Measurements from ENCODE around the gene EXOSC7. TPM values are rescaled to one million over a fixed set of nuclear protein-coding genes. Genes with fewer than 3 reads are reported as not detected.

EXOSC7 gene
- total and polyA plus RNA-seq, 2 experiments from 2014 or later = 31.1 to 53.5 TPM

DNA sequence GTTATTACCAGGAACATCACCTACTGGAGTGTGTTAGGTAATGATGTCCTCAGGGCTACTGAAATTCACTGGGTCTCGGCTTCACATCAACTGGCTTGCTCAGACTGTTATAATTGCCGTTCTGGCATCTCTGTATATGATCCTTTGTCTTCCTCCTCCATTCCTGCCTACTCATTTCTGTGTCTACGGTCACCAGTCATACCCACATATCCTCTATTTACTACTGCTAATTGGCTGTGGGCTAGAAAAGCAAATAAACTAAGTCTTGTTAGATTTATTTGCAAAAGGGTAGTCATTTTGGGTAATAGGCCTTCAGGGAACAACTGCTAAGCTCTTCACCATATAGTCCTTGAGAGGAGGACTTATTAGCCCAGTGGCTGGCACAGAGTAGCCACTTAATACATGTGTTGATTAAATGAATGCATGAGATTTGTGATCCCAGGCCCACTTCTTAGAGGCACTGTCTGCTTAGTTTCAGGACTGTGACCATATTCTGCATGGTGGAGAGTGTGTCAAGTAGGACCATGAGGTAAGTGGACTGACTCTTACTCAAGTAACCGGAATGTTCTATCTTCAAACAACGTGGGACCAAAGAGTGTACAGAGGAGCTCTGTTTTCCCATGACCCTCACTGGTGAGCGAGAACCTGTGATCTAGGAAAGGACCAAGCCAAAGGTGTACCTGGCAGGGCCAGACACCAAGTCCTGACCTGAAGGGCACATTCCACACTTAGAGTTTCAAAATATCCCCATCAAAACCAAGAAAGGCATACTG lies 13.2 kb upstream of the EXOSC7 start:
- H3K27ac ChIP-seq = no peak overlapping the region
- H4K20me1 ChIP-seq (ENCODE audit: insufficient read depth) = peaks cover 7% of the 10 kb centered on the region; the same call in 1 of the 2 replicates
- H3K36me3 ChIP-seq (ENCODE audit: low read depth) = no peaks in the 10 kb centered on the region
- H3K9me3 ChIP-seq (ENCODE audit: low read depth) = no peaks in the 10 kb centered on the region
- H3F3A ChIP-seq (ENCODE audit: insufficient read depth) = no peaks in the 10 kb centered on the region
- H3K4me3 ChIP-seq = no peak overlapping the region
- no peaks in the 10 kb centered on the region for H3K27me3 ChIP-seq (replicated peaks; ENCODE audit: insufficient read depth)
- in situ Hi-C loops (cut with MboI) = no loop called here
- TF ChIP-seq EZH2 (IDR thresholded peaks at IDR 0.05; ENCODE audit: insufficient read depth, poor library complexity, severe bottlenecking) = no peak
- no peaks in the 10 kb centered on the region for H3K9me2 ChIP-seq (ENCODE audit: insufficient read depth)
- no peak overlapping the region for H3K4me2 ChIP-seq (ENCODE audit: unreplicated experiment)
- no peak overlapping the region for H3K9ac ChIP-seq
- WGBS, 2 experiments (ENCODE audit: low coverage in 1 of 2, low lambda C conversion rate in 2 of 2, missing lambda C conversion rate in 2 of 2) = 76 to 83% methylated on average over 6 of the region's 6 CpGs
- peak; percentile 27 for DNase-seq
- H3K4me1 ChIP-seq (ENCODE audit: insufficient read depth) = no peaks in the 10 kb centered on the region
- H2AFZ ChIP-seq = no peak overlapping the region
- H3K79me2 ChIP-seq (ENCODE audit: insufficient read depth) = peaks cover 88% of the 10 kb centered on the region

DNA sequence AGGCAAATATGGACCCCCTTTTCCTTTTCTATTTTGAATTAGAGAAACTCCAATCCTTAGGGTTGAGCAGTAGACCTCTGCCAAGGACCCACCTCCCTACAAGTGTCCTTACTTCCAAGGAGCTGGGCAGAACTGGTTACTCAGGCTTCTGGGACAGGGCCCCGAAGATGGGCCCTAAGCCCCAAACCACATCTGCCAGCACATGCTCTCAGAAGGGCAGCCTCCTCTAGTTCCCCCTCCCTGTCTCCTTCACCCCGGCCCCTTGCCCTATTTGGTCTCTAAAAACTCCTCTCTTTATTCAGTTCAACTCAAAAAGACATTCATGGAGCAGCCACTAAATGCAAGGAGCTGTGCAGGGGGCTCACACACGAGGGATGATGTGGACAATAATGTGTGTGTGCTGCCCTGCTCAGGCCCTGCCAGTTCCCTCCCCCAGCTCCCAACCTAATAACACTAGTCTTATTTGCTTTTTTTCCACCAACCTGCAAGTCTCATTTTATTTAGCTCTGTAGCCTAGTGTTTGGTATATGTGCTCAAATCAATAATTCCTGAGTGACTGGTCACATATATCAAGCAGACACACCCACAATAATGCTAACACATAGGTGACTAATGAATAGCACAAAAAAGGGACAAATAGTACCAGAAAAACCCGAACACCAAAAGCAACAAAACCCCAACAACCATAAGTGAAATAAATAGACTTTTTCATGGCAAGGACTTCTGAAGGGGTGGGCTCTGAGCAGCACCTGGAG lies 12.3 kb upstream of the EXOSC7 start:
- no peak overlapping the region for H3K4me3 ChIP-seq
- no peaks in the 10 kb centered on the region for H3K4me1 ChIP-seq (ENCODE audit: insufficient read depth)
- peaks cover 97% of the 10 kb centered on the region for H3K79me2 ChIP-seq (ENCODE audit: insufficient read depth)
- H3K9ac ChIP-seq = no peak overlapping the region
- H3K9me2 ChIP-seq (ENCODE audit: insufficient read depth) = no peaks in the 10 kb centered on the region
- peaks cover 7% of the 10 kb centered on the region; the same call in 1 of the 2 replicates for H4K20me1 ChIP-seq (ENCODE audit: insufficient read depth)
- WGBS, 2 experiments (ENCODE audit: low coverage in 1 of 2, low lambda C conversion rate in 2 of 2, missing lambda C conversion rate in 2 of 2) = 74 to 77% methylated on average over 4 of the region's 4 CpGs
- DNase-seq = no peak
- in situ Hi-C loops (cut with MboI) = no loop called here
- TF ChIP-seq EZH2 (IDR thresholded peaks at IDR 0.05; ENCODE audit: insufficient read depth, poor library complexity, severe bottlenecking) (no peak), EZH2phosphoT487 (IDR thresholded peaks at IDR 0.05; ENCODE audit: insufficient read depth, low read depth) (no peak)
- H3K4me2 ChIP-seq (ENCODE audit: unreplicated experiment) = no peak overlapping the region
- H3K9me3 ChIP-seq (ENCODE audit: low read depth) = no peaks in the 10 kb centered on the region
- H3K27me3 ChIP-seq (replicated peaks; ENCODE audit: insufficient read depth) = no peaks in the 10 kb centered on the region
- H3F3A ChIP-seq (ENCODE audit: insufficient read depth) = no peaks in the 10 kb centered on the region
- H3K36me3 ChIP-seq (ENCODE audit: low read depth) = no peaks in the 10 kb centered on the region
- H3K27ac ChIP-seq = no peak overlapping the region
- no peak overlapping the region for H2AFZ ChIP-seq

DNA sequence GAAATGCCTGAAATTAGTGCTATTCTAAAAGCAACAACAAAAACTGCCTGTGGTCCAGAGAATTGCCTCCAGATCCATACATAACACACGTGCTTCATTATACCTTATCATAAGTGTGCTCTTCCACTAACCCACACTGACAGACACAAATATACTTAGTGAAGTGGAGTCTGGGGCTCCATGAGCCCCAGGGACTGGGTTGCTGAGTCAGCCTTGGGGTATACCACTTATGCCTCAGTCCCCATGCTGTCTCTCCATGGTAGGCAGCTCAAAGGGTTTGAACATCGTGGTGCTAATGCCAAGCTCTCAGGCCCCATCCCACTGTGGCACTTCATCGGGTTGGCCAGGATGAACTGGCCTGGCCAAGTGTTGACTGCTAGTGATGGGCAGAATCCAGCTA lies 10.9 kb upstream of the EXOSC7 start:
- H2AFZ ChIP-seq = no peak overlapping the region
- H3K9ac ChIP-seq = no peak overlapping the region
- no peak overlapping the region for H3K4me3 ChIP-seq
- H3K9me2 ChIP-seq (ENCODE audit: insufficient read depth) = no peaks in the 10 kb centered on the region
- WGBS, 2 experiments (ENCODE audit: low coverage in 1 of 2, low lambda C conversion rate in 2 of 2, missing lambda C conversion rate in 2 of 2) = 84% methylated on average over 3 of the region's 3 CpGs
- H3K79me2 ChIP-seq (ENCODE audit: insufficient read depth) = peaks cover 98% of the 10 kb centered on the region
- H3K4me2 ChIP-seq (ENCODE audit: unreplicated experiment) = no peak overlapping the region
- no peaks in the 10 kb centered on the region for H3F3A ChIP-seq (ENCODE audit: insufficient read depth)
- H3K4me1 ChIP-seq (ENCODE audit: insufficient read depth) = no peaks in the 10 kb centered on the region
- H4K20me1 ChIP-seq (ENCODE audit: insufficient read depth) = peaks cover 7% of the 10 kb centered on the region; the same call in 1 of the 2 replicates
- in situ Hi-C loops (cut with MboI) = no loop called here
- DNase-seq = no peak
- no peaks in the 10 kb centered on the region for H3K27me3 ChIP-seq (replicated peaks; ENCODE audit: insufficient read depth)
- H3K9me3 ChIP-seq (ENCODE audit: low read depth) = no peaks in the 10 kb centered on the region
- TF ChIP-seq EZH2 (IDR thresholded peaks at IDR 0.05; ENCODE audit: insufficient read depth, poor library complexity, severe bottlenecking) (no peak), EZH2phosphoT487 (IDR thresholded peaks at IDR 0.05; ENCODE audit: insufficient read depth, low read depth) (no peak)
- no peaks in the 10 kb centered on the region for H3K36me3 ChIP-seq (ENCODE audit: low read depth)
- no peak overlapping the region for H3K27ac ChIP-seq

DNA sequence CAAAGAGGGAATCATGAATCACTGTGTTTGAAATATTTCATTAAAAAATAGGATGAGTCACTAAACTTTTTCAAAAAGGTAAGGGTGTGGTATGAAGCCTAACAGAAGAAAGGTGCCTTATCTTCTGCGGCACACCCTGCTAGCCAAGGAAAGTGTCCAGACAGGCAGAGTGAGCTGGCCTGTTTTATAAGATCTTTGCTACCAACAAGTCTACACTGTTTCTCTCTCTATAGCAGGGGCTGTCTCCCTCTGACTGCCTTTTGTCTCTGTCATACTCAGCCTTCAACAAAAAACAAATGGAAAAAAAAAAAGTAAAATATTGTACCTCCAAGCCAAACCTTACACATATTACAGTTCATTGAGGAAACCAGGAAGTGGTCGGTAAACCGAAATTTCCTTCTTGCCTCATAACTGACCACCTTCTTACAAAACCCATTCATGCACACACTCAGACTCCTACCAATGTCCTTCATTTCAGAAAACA lies 9.2 kb upstream of the EXOSC7 start:
- Histone ChIP-seq H3K9me2 (ENCODE audit: insufficient read depth) (no peaks in the 10 kb centered on the region), H3K27me3 (replicated peaks; ENCODE audit: insufficient read depth) (no peaks in the 10 kb centered on the region), H2AFZ (no peak overlapping the region), H3K36me3 (ENCODE audit: low read depth) (no peaks in the 10 kb centered on the region), H3K4me2 (ENCODE audit: unreplicated experiment) (no peak overlapping the region), H3K9ac (no peak overlapping the region), H3F3A (ENCODE audit: insufficient read depth) (no peaks in the 10 kb centered on the region), H3K4me1 (ENCODE audit: insufficient read depth) (no peaks in the 10 kb centered on the region), H3K4me3 (no peak overlapping the region), H4K20me1 (ENCODE audit: insufficient read depth) (peaks cover 7% of the 10 kb centered on the region; the same call in 1 of the 2 replicates), H3K79me2 (ENCODE audit: insufficient read depth) (peaks cover 98% of the 10 kb centered on the region), H3K9me3 (ENCODE audit: low read depth) (no peaks in the 10 kb centered on the region), H3K27ac (no peak overlapping the region)
- TF ChIP-seq EZH2 (IDR thresholded peaks at IDR 0.05; ENCODE audit: insufficient read depth, poor library complexity, severe bottlenecking) (no peak), EZH2phosphoT487 (IDR thresholded peaks at IDR 0.05; ENCODE audit: insufficient read depth, low read depth) (no peak)
- 90% methylated on average over 3 of the region's 3 CpGs for WGBS, 2 experiments (ENCODE audit: low coverage in 1 of 2, low lambda C conversion rate in 2 of 2, missing lambda C conversion rate in 2 of 2)
- in situ Hi-C loops (cut with MboI) = no loop called here
- no peak for DNase-seq

All from GM23248 (cell line).